LNCaP clone FGC (cell line): ENCODE data around the gene CCDC70.
A peak's percentile ranks its signal among the peaks of the same experiment; 100 is the strongest.

Experiments
- DNase-seq: peaks from one replicate; pipeline ENCODE4 v3.0.0-alpha.2; 2011; ENCODE audit warnings: low read depth
- H3K4me3 ChIP-seq: 2 replicates; pipeline ENCODE4 v1.5.1; 2011; ENCODE audit warnings: mild to moderate bottlenecking, low read depth, low read length, control low read depth
- TF ChIP-seq, protein P1 (sequence below): IDR thresholded peaks from 2 replicates; pipeline ENCODE4 v1.5.1; 2012; ENCODE audit warnings: mild to moderate bottlenecking; ENCODE audit not compliant: control insufficient read depth, insufficient read depth; ENCODE audit errors: extremely low read depth

CCDC70 gene

DNA sequence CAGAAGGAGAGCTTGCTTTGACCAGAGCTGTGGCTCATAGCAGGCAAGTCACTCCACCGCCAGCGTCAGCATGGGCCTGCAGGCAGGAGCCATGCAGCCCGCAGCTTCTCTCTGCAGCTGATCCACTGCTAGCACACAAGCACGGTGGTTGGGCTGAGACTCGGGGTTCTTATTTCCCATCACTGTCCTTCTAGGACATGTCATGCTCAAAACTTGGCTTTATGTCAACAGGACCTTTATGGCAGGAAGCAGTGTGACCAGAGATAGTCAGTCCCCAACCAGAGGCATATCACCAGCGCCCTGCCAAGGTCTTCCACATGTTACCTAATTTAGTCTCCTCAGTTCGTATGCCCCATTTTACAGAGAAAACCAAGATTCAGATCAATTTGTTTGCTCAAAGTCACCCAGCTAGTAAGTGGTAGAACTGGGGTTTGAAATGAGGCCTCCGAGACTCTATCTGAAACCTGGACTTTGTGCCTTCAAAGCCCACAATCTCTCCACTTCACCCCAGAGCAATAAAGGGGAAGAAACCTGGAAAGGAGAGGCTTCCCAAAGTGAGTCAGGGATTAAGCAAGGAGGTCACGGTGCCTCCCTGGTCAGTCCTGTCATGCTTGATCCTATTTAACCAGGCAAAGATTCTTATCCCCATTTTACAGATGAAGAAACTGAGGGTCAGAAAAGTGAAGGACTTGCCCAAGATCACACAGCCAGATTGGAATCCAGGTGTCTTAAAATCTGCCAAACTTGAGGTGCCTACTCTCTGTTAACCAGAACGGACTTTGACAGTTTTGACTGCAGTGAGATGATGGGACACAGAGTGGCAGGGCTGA, 21.8 kb upstream of the CCDC70 start:
- no peak for DNase-seq
- TF ChIP-seq, protein P1, sequence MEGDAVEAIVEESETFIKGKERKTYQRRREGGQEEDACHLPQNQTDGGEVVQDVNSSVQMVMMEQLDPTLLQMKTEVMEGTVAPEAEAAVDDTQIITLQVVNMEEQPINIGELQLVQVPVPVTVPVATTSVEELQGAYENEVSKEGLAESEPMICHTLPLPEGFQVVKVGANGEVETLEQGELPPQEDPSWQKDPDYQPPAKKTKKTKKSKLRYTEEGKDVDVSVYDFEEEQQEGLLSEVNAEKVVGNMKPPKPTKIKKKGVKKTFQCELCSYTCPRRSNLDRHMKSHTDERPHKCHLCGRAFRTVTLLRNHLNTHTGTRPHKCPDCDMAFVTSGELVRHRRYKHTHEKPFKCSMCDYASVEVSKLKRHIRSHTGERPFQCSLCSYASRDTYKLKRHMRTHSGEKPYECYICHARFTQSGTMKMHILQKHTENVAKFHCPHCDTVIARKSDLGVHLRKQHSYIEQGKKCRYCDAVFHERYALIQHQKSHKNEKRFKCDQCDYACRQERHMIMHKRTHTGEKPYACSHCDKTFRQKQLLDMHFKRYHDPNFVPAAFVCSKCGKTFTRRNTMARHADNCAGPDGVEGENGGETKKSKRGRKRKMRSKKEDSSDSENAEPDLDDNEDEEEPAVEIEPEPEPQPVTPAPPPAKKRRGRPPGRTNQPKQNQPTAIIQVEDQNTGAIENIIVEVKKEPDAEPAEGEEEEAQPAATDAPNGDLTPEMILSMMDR: no peak
- no peak overlapping the region for H3K4me3 ChIP-seq

DNA sequence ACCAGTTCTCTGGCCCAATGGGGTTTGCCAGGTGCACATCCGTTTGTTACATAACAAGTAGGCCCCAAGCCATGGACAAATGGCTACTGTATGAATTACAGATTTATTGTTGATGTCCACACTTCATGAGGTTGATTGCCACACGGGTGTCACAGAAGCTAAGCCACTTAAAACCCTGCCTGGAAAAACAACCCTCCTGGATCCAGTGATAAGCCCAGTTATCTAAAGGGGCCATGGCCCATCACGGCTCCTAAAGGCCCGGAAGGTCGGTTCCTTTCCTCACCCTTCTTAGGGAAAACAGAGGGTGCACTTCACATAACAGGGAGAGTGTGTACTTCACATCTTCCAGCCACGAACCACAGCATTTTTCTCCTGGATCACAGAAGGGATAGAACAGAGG, 20.9 kb upstream of the CCDC70 start:
- no peak for DNase-seq
- H3K4me3 ChIP-seq: no peak overlapping the region
- TF ChIP-seq, protein P1: no peak

DNA sequence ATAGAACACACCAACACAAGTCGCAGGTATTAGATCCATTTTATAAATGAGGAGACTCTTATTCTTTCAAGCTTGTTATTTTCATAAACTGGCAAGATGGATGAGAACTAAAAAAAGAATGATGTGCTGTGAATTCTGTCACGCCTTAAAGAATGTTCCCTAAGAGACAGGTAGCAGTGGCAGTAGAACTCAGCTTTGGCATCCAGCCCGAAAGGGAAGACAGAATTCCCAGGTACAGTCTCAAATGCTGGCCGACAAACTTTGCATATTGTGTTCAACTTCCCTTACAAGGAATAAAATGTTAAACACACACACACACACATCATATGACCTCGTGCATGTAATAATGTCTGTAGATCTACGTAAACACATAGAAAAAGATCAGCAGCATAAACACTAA, 20.0 kb upstream of the CCDC70 start:
- DNase-seq: no peak
- TF ChIP-seq, protein P1: no peak
- no peak overlapping the region for H3K4me3 ChIP-seq

DNA sequence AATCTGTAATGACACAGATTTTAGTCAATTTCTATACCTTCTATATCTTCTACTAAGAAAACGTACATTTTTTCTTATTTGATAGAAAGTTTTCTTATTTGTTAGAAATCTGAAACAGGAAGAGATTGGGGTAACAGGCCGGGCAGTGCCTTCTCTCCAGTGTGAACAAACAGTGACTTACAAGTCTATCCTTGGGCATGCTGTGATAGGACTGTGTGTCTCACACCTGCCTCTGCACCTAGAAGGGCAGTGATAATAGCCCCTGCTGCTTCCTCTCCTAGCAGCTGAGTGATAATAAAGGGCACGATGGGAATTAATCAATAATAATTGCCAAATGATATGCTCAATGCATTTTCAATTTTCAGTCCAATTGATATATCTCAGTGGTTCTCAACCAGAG, 18.2 kb upstream of the CCDC70 start:
- TF ChIP-seq, protein P1: no peak
- no peak for DNase-seq
- H3K4me3 ChIP-seq: no peak overlapping the region

DNA sequence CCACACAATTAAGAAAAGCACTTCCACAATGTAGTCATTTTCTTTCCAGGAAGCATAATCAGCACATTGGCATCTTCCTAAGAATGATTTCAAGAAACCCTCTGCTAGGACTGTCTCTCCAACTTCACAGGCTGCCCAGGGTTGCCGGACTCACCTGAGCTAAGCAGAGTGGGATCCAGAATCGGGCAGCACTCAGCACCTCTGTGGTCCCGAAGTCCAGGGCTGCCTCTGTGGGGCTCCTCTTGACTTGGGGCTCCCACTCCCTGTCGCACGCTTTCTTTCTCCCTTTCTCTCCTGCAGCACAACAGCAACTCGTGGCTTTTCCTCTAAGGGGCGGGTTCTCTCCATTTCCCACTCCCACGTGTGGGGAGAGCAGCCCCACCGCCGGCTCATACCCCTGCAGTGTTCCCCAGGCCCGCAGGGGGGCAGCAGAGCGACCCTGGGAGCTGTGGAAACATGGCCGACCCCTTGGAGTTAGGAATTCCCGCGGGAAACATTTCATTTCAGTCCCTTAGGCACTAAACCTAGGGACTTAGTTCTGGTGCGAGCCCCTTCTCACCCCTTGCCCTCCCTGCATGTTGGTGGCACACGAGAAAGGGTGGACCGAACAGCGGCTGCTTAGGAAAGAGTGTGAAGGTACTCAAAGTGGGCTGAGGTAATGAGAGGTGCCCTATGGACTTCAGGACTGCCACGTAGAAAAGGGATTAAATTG, 16.8 kb upstream of the CCDC70 start, which contains the start of gene TMEM272:
TSS of gene TMEM272 (minus strand) at position 316 of the 712 bp plus-strand sequence. CDS start 6,647 bp downstream, outside the sequence.
- DNase-seq: no peak
- H3K4me3 ChIP-seq: no peak within 1 kb of the TSS

DNA sequence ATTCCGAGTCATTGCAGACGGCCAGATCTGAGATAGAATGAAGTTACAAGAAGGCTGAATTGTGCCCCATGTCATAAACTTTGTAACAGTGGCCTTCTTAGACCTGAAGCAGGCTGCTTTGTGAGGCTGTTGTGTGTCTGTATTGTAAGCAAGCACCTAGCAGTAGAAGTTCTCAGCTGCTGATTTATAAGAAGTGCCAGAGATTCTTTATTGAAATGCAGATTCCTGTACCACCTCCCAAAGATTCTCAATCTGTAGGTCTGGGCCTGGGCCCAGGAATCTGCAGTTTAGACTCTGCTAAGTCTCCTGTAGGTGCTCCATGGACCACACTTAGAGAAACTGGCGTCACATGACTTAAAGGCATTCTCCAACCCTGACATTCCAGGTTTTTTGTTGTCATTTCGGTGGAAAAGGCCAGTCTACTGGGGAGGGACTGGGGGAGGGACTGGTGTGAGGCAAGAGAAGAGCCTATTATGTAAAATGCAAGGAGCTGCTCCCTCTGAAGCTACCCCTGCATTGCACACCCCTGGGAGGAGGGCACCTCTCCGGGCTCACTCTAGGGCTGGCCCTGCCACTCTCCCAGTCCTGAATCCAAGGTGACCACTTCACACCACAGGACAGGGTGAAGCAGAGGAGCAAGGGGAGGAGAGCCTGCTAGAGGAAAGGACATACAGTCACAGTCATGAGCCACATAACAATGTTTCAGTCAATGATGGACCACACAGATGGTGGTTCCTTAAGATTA, 16.0 kb upstream of the CCDC70 start:
- TF ChIP-seq, protein P1: no peak
- no peak for DNase-seq
- H3K4me3 ChIP-seq: no peak overlapping the region

More for the DNA sequence above, 16.8 kb upstream of the CCDC70 start, which contains the start of gene TMEM272:
- TF ChIP-seq, protein P1: peak; percentile 53
